SK-MEL-5 (cell line): ENCODE measurements around the gene ZNF618. TPM values are rescaled to one million over a fixed set of nuclear protein-coding genes. Genes with fewer than 3 reads are reported as not detected.

Source experiments
- DNase-seq: peaks from one replicate; pipeline ENCODE4 v3.0.0-alpha.2; 2016; ENCODE audit warnings: low read depth, low spot score
- in situ Hi-C: cut with HindIII; loops from 2 replicates; pipeline ENCODE4 v1.10.0; 2016; ENCODE audit warnings: low sequenced_read_pairs, high pct_unique_total_duplicates, low pct_unique_long_range_greater_than_20kb
- total RNA-seq: library from RNA; depleted of rRNA; stranded (reverse); fragments of >200 nt; shearing (Covaris generic); gene quantifications from 2 replicates; pipeline ENCODE4 v1.2.3, GENCODE V29; 2014

Gene ZNF618
- total RNA-seq, 1 experiment from 2014 or later = 2.2 TPM

DNA sequence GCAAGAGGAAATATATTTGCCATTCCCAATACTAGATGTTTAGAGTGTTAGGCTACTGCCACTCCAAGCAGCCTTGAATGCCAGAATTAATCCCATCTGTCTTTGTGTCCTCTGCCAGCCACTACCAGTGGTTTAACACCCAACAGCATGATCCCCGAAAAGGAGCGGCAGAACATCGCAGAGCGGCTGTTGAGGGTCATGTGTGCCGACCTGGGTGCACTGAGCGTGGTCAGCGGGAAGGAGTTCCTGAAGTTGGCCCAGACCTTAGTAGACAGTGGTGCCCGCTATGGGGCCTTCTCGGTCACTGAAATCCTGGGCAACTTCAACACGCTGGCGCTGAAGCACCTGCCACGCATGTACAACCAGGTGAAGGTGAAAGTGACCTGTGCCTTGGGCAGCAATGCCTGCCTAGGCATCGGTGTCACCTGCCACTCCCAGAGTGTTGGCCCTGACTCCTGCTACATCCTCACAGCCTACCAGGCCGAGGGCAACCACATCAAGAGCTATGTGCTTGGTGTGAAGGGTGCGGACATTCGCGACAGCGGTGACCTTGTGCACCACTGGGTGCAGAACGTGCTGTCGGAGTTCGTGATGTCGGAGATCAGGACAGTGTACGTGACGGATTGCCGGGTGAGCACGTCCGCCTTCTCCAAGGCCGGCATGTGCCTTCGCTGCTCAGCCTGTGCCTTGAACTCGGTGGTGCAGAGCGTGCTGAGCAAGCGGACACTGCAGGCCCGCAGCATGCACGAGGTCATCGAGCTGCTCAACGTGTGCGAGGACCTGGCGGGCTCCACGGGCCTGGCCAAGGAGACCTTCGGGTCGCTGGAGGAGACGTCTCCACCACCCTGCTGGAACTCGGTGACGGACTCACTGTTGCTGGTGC lies 172.7 kb downstream of the ZNF618 start:
- no peak for DNase-seq
- in situ Hi-C loops = no loop called here

DNA sequence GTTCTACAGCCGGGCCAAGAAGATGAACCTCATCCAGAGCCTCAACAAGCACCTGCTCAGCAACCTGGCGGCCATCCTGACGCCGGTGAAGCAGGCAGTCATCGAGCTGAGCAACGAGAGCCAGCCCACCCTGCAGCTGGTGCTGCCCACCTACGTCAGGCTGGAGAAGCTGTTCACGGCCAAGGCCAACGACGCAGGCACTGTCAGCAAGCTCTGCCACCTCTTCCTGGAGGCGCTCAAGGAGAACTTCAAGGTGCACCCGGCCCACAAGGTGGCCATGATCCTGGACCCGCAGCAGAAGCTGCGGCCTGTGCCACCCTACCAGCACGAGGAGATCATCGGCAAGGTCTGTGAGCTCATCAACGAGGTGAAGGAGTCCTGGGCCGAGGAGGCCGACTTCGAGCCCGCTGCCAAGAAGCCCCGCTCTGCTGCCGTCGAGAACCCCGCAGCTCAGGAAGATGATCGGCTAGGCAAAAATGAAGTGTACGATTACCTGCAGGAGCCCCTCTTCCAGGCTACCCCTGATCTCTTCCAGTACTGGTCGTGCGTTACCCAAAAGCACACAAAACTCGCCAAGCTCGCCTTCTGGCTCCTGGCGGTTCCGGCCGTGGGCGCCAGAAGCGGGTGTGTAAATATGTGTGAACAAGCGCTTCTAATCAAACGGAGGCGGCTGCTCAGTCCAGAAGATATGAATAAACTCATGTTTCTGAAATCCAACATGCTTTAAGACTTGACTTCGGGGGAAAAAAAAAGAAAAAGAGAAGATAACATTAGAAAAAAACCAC lies 173.5 kb downstream of the ZNF618 start:
- in situ Hi-C loops = no loop called here
- DNase-seq = no peak

DNA sequence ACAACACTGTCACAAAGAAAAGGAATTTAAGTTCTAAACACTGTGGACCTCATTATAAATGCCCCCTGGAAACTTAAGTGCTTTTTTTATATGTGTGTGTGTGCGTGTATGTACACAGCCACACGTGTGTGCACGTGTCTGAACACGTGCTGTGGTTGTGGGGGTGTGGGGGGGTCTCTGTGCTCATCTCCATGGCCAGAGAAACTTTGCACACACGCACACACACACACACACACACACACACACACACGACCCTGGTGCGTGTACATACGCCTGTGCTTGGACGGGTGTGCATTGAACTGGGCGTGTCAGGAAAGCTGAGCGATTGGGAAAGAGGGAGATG lies 174.1 kb downstream of the ZNF618 start:
- in situ Hi-C loops = no loop called here
- DNase-seq = no peak

DNA sequence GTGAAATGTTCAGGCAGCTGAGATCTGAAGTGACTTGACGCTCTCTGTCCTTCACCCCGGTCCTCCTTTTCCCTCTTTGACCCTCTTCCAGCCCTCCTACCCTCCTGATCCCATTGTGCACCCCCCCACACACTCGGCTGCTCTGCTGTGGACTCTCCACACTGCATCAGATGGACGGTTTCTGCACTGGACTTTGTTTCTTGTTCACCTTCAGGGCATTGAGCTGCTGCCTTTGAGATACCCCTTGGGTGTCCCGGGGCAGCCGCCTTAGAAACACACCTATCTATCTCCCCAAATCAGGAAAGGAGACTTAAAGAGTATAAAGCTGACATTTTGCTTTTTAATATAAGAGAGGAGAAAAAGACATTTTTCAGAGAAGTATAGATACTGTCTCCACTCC lies 174.5 kb downstream of the ZNF618 start:
- in situ Hi-C loops = no loop called here
- DNase-seq = no peak

DNA sequence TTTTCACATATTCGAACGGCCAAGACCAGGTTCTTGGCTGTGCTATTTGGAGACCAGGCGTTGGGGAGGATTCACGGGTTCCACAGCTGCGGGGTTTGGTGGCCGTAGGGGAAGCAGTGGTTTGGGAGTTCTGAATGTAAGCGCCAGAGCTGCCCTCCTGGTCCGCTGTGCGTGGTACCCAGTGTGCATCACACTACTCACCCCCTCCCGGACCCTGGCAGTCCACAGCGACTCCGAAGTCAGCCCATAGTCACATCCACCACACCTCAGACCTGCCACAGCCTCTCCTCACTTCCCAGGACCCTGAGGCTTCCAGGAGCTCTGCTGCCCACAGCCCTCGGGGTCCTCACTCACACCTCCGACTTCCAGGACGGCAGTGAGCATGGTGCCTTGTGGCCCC lies 175.2 kb downstream of the ZNF618 start:
- in situ Hi-C loops = no loop called here
- no peak for DNase-seq

DNA sequence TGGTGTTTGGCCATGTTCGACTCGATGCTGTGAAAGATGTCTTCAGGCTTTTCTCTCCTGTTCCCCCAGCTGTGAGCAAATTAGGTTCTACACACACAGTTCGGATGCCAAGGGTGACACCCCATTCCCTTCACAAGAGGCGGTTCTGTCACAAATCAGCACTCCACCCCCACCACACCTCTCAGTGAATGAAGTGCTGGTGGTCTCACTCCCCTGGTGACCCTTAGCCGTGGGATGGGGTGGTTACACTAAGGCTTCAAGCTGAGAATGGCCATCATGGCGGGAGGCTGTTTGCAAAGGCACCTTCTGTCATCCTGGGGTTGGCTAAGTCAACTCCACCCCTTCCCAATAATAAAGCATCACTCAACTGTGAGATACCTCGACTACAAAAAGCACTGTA lies 175.6 kb downstream of the ZNF618 start:
- in situ Hi-C loops = no loop called here

DNA sequence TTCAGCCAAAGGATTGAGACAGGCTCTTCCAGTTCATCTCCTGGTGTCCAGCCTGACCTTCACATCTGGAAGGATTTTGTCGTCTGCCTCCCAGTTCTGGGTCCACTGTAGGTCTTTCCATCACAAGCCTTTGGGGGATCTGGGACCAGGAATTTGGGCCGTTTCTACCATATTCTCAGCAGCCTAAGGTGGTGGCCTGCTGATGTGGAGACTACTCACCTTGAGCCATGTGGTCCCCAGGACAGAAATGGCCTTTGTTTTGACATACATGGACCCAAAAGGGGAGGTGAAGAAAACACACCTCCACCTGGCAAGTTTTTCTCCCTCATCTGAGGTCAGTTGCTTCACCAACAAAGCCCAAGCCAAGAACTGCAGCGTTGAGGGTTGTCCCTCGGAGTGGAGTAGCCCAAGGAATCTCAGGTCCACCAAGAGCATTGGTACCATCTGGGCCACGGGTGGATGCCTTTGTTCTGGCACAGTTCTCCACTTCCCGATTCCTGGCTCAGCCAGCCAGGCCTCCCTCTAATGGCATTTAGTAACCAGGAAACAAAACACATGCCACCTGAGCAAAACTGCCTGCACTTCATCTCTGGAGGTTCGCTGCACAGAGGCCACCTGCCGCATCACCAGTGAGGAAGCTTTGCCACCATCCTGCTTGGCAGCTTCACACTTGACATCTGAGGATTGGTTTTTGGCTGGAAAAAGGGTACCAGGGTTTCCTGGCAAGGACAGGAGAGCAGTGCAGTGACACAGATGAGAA lies 177.3 kb downstream of the ZNF618 start:
- DNase-seq = no peak
- in situ Hi-C loops = no loop called here

More for the DNA sequence above, 175.6 kb downstream of the ZNF618 start:
- DNase-seq = no peak

DNA sequence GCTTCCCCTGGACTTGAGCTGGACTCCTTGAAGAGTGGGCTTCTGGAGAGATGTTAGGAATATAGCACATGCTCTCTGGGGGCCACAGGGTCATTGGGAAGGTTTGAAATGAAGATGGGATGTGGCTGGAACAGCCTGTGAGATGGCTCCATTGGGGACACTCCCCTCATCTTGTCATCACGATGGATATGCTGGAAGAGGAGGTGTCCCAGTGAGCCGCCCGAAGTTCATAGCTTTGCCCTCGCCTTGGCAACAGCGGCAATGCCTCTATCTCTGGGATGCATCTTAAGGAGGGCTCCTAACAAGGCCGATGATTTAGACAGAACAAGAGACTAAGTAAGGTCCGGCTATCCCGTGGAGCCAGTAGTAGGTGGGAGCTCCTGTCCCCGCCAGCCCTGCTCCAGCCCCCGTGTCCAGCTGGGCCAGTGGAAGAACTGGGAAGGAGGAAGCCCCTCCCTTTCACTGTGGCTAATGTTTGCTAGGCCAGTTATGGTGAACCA lies 178.1 kb downstream of the ZNF618 start:
- DNase-seq = no peak
- in situ Hi-C loops = no loop called here

DNA sequence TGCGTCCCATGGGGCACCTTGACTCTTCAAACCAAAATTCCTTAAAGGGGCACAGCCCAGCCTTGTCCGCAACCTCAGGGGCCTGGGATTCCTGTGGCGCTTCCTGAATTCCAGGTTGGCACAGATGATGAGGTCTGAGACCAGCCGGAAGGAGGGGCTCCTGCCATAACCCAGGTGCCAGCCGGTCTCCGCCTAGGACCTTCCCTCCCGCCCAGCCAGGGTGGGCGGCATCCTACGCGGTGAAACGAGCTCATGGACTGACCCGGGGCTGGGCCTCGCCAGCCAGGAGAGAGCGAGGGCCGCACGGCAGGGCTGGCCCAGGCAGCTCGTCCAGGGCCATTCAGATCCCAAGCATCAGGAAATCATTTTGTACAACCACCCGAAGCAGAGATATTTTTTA lies 179.0 kb downstream of the ZNF618 start:
- in situ Hi-C loops = no loop called here
- DNase-seq = no peak

DNA sequence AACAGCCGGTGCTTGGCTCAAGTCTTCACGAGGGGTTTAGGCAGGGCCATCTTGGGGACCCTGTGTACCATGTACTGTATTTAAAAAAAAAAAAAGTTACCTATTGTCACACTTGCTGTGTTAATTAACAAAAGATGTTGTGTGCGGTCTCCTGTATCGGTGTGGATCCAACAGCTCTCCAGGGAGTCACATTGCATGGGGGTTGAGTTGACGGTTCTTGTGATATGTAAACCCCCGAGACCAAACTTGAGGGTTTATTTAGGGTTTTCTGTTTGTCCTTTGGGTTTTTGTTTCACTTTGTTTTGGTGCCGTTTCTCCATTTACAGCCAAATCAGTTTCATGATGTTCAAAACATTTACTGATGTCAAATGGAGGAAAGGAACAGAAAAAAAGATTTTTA lies 179.8 kb downstream of the ZNF618 start:
- DNase-seq = no peak
- in situ Hi-C loops = no loop called here

DNA sequence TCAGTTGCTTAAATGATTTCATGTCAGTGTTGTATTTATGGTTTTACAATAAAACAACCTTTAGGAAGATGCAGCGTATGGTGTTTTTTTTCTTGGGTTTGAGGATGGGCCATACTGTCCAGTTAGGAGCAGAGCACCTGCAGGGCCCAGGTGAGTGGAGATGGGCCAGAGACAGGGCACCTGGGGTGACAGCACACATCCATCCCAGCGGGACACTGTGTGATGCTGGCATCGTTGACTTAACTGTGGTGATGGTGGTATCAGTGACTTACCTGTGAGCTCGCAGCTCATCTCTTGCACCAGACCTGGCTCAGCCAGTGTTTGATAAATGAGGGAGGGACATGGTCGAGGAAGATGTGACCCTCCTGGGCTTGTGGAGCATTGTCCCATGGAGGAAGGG lies 180.4 kb downstream of the ZNF618 start:
- in situ Hi-C loops = no loop called here
- no peak for DNase-seq

DNA sequence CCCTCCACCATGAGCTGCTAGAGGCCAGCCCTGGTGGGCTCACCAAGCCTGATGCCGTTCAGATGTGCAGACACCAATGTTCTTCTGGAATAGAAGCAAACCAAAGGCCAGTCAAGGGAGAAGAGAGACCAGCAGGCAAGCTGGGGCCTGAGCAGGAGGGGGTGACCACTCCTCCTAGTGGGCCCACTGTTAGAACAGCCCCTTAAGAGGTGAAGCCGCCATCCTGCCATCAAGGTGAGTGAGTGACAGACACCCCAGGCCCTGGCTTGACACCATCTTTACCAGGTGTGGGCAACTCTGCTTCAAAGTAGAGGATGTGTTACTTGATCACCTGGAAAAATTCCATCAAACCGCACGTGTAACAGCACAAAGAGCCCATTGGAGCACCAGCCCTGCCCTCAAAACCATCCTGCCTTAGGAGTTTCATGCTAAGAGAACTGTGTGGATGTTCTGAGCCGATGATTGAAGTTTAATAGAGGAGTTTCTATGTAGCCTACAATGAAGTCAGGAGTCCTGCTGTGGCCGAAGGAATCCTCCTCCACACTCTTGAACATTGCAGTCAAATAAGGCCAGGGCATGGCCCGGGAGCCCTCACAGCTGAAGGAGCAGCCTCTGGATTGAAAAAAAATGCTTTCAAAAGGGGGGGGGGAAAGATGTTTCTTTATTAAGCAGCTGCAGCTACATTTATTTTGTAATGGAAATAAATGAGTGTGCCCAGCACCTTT lies 181.2 kb downstream of the ZNF618 start:
- DNase-seq = no peak
- in situ Hi-C loops = no loop called here

DNA sequence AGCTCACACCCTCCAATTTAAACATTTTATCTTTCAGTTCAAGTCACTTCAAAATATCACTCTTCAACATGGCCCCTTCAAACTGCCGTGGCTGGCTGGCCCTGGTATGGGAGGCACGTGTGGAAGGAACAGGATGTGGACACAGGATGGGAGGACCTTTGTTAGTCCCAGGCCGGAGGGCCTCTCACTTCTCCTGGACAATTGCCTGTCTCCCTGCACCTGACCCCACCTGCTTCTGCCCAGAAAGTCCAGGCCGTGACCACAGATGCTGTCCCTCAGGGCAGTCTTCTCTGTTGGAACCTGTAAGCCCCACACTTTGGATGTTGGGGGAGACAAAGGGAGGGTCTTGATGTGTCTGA lies 182.6 kb downstream of the ZNF618 start:
- in situ Hi-C loops = no loop called here
- DNase-seq = no peak

DNA sequence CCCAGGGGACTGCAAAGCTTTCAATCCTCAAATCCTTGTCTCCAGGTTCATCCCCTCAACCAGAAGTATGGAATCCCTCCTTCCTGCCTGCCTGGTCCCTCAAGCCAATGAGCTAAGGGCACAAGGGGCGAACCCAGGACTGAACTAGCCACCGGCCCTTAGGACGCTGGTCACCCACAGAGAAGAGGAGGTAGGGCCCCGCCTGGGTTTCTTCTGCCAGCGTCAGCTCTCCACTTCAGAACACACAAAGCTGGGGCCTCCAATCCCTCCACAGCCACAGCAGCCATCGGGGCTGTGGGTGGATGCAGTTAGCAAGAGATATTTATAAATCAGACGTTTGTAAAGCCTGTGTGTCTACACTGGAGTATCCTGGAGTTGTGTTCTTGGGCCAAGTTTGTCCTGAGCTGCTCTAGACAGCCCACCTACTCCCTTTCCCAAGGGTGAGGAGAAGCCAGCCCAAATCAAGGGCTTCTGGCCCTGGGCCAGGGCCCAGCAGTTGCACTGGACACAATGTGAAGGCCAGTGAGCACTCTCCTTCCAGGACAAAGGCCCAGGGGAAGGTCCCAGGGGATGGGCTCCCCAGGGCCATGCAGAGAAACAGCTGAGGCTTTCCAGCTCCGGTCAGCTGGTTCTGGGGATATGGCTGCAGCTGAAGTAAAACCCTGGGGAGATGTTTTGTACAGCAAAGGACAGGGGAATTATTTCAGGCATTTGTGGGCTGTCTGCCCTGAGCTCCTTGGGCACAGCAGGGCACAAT lies 183.1 kb downstream of the ZNF618 start:
- in situ Hi-C loops = no loop called here
- peak; percentile 39 for DNase-seq

DNA sequence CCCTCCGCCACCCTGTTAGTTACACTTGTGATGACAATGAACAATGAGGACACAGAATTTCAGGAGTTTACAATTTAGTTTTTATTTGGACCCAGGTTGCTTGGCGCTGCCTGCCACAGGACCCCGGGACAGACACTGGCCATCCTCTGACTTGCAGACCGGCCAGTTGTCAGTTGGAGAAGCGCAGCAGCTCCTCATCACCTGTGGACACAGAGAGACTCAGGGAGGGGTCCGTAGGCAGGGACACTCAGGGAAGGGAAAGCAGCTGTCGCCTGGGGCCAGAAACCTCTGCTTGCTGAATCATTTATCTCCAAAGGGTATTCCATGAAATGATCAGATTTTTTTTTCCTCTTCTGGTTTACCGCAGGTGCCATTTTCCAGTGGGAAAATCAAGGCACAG lies 184.0 kb downstream of the ZNF618 start:
- no peak for DNase-seq
- in situ Hi-C loops = no loop called here

DNA sequence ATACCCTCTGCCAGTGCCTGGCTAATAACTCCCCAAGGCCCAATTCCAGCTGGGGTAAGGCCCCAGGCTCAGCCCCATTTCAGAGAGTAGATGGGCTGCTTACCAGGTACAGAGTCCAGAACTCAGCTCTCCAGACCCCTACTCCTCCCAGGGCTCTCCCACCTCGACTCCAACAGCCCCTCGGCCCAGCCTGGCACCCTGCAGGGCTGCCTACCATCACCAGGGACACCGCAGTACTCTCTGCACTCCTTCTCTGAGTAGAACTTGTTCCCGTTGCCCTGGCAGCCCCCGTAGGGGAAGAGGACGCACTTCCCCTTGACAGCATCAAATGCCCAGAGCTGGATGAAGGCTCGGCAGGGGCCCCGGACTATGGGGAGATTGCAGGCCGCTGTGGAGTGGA lies 184.6 kb downstream of the ZNF618 start:
- in situ Hi-C loops = no loop called here
- no peak for DNase-seq

DNA sequence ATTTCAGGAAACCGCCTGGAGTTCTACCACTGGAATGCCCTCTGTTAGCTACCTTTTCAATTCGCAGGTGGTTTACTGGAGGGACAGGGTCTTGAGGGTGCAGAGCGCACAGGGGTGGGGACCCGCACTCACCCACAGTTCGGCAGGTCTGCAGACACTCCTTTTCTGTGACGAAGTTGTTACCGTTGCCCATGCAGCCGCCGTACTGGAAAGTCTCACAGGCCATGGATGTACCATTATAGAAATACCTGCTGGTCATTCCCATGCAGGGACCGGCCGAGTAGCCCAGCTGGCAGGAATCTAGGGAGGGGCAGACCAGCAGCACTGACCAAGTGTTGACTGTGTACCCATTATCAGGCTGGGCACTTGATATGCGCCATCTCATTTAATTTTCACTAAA lies 185.2 kb downstream of the ZNF618 start:
- in situ Hi-C loops = no loop called here
- no peak for DNase-seq
